ENCODE results near the gene THAP11.
A peak's percentile ranks its signal among the peaks of the same experiment; 100 is the strongest.
"Not testable (repeated sequence)": the region's sequence is repeated elsewhere in the genome, so short reads cannot be mapped to it uniquely, and the experiment has no call there.

THAP11 gene

DNA sequence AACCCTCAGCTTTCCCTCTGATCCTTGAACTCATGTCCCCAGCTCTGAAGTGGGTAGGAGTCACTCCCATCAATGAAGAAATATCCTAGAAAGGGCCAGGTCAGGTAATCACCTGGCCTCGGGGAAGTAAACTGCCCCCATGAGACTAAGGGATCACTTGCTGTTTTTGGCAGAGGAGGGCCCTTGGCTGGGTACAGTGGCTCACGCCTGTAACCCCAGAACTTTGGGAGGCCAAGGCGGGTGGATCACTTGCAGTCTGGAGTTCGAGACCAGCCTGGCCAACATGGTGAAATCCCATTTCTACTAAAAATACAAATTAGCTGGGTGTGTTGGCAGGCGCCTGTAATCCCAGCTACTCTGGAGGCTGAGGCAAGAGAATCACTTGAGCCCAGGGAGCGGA is 21.9 kb downstream of the THAP11 start:
- DNase-seq = not testable (repeated sequence)

DNA sequence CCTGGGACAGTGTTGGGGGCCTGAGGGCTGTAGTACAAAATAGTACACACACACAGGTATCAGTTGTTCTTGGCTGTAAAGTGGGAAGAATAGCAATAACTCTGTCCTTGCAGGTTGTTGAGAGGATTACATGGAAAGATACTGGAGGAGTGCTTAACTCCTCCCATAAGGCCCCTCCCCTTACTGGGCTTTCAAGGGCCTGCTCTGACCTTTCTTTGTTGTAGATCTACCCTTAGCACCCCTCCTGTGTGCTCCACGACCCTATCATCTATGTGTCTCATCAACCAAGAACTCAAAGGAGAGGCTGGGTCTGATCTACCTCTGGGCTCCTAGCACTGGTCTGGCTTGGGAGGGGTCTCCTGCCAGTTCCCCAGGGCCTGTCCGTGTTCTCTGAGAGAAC is 22.5 kb downstream of the THAP11 start:
- DNase-seq = no peak

DNA sequence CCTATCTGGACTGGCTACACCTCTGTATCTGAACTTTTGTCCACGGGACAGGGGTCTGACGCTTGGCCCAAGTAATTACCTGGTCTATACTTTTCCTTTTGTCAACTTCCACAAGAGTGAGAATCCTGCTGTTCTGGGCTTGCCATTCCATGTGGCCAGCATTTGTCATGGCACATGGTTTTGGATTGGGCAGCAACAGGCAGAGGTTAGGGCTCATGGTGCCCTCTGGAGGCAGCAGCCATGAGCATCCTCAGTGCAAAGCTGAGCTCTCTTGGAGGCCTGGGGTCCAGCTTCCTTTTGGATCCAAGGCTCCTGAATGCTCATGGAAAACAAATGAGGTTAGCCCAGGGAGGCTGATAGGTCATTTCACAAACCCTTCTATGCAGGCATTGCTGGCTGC is 23.2 kb downstream of the THAP11 start:
- no peak for DNase-seq

DNA sequence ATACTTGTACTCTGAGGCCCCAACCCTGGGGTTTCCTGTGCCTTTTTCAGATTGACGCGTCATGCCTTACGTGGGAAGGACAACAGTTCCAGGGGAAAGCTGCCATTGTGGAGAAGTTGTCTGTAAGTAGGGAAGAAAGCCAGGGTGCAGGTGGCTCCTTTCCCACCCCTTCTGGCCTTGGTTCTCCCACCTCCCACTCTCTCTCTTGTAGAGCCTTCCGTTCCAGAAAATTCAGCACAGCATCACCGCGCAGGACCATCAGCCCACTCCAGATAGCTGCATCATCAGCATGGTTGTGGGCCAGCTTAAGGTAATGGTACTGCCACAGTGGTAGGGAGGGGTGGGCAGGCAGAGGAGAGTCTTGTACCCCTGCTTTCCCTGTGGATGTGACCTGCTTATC is 26.2 kb downstream of the THAP11 start:
- no peak for DNase-seq

DNA sequence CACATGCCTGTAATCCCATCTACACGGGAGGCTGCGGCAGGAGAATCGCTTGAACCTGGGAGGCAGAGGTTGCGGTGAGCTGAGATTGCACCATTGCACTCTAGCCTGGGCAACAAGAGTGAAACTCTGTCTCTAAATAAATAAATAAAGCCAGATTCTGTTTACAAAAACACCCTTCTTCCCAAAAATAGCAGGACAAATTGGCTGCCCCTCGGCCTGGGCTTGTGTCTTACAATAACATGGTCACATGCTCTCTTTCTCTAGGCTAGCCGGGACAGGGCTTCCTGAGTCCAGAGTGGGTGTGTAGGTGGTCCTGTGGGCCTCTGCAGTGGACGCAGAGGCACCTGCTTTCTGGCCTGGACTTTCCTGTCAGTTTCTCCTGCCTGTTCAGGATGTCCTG is 27.5 kb downstream of the THAP11 start:
- DNase-seq = no peak

DNA sequence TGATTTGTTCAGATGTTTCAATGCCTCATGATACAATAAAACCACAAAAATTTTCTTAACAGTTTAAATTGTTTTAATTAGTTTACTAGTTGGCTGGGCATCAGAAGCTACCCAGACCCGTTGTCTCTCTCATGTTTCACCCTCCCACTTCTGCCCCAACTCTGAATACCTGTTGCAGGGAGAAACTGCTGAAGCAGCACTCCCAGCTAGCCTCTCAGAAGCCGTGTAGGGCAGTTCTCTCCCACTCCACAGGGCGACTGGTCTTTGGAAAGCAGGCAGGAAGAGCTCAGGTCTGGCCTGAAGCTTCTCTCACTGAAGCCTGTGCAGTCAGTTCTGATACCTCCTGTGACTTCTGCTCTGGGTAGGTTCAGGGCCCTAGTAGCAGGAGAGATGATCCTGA is 29.1 kb downstream of the THAP11 start:
- DNase-seq = no peak

DNA sequence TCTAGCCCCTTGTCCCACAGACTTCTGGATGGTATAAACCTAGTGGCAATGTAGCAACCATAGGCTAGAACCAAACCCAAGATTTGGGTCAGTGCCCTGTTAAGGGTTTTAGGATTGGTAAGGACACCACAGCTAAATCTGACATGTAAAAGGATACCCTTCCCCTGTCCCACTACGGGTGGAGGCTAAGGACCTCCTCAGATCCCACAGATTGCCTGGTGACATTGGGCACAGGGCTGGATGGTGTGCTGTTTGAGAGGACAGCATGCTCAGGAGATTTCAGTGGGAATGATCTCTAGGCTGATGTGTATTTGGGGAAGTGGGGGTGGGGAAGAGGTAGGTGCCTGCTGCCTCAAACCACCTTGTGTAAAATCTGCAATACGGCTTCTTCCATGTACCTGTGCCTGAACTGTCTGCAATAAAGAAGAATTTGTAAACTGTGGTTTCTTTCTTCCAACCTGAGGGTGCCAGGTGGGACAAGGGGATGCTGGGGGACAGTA is 30.1 kb downstream of the THAP11 start:
- DNase-seq = no peak

DNA sequence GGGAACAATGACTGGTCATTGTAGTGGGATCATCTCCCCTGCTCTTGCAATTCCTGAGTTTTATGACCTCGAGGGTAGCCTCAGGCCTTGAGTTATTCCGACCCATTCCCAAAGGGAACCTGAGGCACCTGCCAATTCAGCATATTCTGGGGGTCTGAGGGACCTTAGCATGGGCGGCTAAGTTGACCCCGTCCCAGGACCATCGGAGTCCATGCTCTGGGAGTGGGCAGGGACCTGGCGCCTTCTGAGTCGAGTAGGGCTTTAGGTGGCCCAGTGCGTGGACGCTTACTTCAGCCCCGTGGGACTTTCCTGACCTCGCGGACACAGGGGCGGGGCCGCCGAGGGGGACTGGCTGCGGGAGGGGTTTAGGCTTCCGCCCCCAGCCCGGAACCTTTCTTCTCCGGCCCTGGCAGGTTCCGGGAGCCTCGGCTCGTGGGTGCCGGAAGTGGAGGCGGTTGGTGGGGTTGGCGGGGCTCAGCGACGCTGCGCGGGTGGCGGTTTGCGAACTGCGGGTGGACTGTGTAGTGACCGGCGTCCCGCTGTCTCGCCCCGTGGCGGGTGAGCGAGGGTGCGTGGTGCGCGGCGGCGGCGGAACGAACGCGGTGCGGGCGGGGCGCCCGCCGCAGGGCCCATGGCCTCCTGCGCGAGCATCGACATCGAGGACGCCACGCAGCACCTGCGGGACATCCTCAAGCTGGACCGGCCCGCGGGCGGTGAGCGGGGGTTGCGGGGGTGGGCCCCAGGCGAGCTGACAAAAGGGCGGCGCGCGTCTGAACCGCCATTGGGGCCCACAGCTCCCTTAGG is 30.7 kb downstream of the THAP11 start, which contains the start of gene EDC4:
Gene EDC4, plus strand, starts transcription at position 422 of the 804 bp plus-strand sequence. Its CDS starts 210 bp downstream, at position 632.
- DNase-seq = peak; percentile 89 to 91

DNA sequence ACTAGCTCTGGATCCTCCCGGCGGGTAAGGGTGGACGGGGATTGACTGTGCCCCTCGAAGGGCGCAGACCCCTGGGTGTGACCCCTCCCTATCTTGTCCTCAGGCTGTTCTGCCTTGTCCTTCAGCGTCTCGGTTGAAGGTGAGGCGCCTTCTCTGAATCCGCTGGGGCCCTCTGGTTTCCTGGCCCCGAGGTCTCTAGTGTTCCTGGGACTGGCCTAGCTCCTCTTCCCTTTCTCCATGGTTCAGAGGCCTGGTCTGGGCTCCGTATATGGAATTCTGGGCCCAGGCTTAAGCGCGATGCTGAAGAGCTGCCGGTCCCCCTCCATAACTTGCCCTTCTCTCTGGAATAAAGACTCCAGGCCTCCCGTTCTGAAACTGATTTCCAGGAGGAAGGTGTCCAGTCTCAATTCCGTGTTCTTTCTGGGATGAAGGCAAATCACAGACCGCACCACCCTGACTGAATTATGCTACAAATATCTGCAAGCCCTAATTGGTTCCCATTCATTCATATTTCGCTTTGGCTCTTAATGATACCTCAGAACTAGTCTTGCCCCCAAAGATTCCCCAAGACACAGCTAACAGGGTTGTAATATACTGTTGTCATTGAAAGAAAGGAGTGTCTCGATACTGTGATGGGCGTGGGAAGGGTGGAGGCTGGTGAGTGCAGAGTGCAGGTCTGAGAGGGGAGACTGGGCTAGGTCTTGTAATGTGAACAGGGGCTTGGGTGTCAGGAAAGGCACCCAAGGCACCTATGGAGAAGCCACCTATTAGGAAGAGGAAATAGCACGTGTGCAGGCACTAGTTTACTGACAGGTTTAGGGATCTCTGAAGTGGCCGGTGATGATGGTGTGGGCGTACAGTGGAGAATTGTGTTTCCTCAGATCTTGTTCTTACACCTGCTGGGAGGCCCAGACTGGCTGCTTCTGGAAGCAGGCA is 31.6 kb downstream of the THAP11 start:
- peak in 1 of 2 donors; percentile 22 for DNase-seq

DNA sequence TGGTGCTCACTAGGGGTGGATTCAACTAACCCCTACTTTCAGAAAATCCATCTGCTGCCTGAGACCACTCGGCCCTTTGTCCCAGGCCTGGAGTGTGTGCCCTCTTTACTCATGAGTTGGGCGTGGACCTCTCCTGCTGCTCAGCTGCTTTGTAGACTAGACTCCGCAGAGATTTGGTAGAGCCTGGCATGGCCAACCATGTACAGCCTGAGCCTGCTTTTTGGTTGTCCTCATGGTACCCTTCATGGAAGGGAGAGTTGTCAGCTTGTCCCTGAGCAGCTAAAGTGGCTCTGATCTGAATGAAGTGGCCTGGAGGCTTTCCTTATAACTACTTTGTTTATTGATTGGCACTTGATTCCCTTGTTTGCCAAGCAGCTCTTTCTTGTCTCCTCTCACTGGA is 32.3 kb downstream of the THAP11 start:
- DNase-seq = no peak

DNA sequence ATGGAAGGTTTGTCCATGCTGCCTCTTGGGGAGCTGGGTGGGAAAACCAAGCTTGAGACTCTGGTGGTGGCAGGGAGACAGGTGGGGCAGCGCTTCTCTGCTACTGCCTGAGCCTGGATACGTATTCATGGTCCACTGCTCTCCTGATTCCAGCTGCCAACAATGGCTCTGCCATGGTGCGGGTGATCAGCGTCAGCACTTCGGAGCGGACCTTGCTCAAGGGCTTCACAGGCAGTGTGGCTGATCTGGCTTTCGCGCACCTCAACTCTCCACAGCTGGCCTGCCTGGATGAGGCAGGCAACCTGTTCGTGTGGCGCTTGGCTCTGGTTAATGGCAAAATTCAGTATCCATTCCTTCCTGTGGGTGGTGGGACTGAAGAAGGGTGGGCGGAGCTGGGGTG is 34.9 kb downstream of the THAP11 start:
- DNase-seq = no peak

DNA sequence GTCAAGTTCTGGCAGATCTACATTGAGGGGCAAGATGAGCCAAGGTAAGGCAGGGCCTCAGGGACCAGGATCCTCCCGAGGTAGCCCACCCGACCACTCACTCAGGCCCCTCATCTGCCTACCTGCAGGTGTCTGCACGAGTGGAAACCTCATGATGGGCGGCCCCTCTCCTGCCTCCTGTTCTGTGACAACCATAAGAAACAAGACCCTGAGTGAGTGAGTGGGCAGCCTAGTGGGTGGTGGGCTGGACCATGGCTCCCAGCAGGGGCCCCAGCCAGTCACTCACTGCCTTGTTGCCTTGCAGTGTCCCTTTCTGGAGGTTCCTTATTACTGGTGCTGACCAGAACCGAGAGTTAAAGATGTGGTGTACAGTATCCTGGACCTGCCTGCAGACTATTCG is 36.1 kb downstream of the THAP11 start:
- no peak for DNase-seq

DNA sequence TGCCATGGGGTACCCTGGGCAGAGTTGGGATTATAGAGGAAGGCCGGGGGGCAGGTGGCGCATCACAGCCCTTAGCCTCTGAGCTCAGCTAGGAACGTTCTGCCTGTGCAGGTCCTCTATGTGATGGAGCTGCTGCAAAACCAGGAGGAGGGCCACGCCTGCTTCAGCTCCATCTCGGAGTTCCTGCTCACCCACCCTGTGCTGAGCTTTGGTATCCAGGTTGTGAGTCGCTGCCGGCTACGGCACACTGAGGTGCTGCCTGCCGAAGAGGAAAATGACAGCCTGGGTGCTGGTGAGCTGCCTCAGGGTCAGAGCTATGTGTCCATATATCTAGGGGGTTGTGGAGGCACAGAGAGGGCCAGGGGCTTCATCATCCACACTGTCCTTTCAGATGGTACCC is 36.7 kb downstream of the THAP11 start:
- no peak for DNase-seq

DNA sequence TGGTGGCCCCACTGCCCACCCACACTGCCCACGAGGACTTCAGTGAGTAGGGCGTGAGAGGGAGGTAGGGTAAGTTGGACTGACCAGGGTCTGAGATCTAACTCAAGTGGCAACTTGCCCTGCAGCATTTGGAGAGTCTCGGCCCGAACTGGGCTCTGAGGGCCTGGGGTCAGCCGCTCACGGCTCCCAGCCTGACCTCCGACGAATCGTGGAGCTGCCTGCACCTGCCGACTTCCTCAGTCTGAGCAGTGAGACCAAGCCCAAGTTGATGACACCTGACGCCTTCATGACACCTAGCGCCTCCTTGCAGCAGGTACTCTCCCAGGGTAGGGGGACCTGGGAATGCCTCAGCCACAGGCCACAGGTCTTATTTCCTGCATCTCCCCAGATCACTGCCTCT is 37.3 kb downstream of the THAP11 start:
- no peak for DNase-seq

DNA sequence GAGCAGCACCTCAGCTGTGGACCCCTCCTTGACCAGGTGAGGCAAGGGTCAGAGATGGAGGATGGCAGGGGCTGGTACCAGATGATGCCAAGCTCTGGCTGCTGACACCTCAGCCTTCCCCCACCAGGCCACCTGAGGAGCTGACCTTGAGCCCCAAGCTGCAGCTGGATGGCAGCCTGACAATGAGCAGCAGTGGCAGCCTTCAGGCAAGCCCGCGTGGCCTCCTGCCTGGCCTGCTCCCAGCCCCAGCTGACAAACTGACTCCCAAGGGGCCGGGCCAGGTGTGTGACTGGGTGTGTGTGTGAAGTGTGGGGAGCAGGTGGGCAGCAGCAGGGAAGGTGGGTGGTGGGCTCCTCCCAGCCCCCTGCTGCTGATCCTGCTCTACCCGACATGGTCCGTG is 37.8 kb downstream of the THAP11 start:
- DNase-seq = no peak

DNA sequence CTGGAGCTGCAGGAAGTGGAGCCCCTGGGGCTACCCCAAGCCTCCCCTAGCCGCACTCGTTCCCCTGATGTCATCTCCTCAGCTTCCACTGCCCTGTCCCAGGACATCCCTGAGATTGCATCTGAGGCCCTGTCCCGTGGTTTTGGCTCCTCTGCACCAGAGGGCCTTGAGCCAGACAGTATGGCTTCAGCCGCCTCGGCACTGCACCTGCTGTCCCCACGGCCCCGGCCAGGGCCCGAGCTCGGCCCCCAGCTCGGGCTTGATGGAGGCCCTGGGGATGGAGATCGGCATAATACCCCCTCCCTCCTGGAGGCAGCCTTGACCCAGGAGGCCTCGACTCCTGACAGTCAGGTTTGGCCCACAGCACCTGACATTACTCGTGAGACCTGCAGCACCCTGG is 38.5 kb downstream of the THAP11 start:
- DNase-seq = no peak

DNA sequence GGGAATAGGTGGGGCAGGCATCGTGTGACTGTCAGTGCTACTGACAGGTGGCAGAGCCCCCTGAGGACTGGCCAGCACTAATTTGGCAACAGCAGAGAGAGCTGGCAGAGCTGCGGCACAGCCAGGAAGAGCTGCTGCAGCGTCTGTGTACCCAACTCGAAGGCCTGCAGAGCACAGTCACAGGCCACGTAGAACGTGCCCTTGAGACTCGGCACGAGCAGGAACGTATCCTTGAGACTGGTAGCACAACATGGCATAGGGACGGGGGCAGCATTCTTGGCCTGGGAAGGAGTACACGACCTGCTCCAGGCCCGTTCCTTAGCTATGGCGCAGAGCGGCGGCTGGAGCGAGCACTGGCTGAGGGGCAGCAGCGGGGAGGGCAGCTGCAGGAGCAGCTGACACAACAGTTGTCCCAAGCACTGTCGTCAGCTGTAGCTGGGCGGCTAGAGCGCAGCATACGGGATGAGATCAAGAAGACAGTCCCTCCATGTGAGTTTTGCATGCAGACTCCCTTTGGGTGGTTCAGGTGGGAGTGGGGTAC is 39.6 kb downstream of the THAP11 start:
- no peak for DNase-seq

DNA sequence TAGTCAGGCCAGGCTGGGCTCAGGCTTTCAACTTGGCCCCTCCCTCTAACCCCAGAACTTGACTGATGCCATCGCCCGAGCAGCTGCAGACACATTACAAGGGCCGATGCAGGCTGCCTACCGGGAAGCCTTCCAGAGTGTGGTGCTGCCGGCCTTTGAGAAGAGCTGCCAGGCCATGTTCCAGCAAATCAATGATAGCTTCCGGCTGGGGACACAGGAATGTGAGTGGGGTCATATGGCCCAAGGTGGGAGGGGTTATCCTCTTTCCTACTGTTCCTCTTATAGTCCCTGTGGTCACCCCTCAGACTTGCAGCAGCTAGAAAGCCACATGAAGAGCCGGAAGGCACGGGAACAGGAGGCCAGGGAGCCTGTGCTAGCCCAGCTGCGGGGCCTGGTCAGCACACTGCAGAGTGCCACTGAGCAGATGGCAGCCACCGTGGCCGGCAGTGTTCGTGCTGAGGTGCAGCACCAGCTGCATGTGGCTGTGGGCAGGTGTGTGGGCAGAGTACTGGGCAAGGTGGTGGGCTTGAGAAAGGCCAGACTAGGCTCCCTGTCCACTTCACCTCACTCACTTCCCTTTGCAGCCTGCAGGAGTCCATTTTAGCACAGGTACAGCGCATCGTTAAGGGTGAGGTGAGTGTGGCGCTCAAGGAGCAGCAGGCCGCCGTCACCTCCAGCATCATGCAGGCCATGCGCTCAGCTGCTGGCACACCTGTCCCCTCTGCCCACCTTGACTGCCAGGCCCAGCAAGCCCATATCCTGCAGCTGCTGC is 40.4 kb downstream of the THAP11 start:
- no peak for DNase-seq

DNA sequence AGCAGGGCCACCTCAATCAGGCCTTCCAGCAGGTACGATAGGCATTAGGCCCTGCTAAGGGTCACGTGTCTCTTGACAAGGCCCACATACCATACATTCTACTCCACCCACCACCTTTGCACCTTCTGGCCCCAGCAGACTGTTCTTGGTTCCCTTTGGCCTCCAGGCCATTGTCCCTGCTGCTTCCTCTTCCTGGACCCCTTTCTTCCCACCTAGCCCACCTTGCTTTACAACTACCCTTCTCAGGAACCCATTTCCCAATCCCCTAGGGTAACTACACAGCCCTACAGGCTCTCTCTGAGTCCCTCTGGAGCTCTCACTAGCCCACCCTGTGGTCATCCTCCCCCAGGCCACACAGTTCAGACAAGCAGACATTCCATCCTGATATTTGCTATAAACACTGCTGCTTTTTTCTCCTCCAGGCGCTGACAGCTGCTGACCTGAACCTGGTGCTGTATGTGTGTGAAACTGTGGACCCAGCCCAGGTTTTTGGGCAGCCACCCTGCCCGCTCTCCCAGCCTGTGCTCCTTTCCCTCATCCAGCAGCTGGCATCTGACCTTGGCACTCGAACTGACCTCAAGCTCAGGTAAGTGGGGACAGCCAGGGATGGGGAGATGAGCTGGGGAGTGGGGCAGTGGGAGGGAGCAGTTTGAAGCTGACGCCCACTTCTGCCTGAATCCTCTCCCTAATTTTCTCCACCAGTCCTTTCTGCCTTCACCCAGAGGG is 41.2 kb downstream of the THAP11 start:
- DNase-seq = no peak

DNA sequence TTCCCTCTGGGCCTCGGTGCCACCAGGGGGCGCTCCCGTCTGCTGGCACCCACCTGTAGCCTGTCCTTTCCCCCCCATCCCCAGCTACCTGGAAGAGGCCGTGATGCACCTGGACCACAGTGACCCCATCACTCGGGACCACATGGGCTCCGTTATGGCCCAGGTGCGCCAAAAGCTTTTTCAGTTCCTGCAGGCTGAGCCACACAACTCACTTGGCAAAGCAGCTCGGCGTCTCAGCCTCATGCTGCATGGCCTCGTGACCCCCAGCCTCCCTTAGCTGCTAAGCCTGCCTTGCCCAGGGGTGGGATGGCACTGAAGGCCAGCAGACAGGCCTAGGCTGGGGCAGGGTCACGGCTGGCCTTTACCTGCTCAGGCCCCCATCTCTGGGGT is 41.7 kb downstream of the THAP11 start:
- peak; percentile 78 to 80 for DNase-seq

DNA sequence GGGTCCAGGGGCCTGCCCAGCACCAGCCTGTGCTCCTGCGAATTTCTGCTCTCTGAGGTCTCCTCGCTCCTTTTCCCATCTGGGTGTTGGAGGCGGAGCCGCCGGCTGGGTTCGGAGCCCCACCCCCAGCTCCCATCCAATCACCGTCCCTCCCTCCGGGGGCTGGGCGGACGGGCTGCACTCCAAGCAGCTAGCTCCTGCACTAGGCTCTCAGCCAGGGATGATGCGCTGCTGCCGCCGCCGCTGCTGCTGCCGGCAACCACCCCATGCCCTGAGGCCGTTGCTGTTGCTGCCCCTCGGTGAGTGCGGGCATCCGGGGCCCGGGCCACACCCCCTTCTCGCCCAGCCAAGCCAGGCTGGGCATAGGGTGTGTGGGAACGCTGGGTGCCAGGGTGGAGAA is 42.6 kb downstream of the THAP11 start, which contains the start of gene NRN1L:
Gene NRN1L, plus strand, starts transcription at position 202 of the 400 bp plus-strand sequence. Its CDS starts 19 bp downstream, at position 221.
- no peak for DNase-seq

DNA sequence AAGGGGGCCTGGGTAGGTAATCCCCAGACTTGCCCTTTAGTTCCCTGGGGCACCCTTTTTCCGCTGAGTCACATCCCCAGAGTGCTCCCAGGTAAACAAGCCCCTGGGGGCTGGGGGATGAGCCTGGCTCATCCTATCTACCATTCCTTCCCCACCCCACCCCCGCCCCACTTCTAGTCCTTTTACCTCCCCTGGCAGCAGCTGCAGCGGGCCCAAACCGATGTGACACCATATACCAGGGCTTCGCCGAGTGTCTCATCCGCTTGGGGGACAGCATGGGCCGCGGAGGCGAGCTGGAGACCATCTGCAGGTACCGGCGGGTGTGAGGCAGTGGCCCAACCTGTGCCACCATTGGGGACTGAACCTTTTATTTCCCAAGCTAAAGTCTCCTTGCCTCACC is 43.4 kb downstream of the THAP11 start:
- DNase-seq = no peak
